Colonic mucosa (tissue), 4 donors: ENCODE measurements around the gene CYP27B1. TPM values are rescaled to one million over a fixed set of nuclear protein-coding genes. Genes with fewer than 3 reads are reported as not detected.

Experiments
- DNase-seq: peaks from one replicate; pipeline ENCODE4 v3.0.0-alpha.2; 2020
- H3K27ac ChIP-seq: fragments of 200-600 bp; one replicate; pipeline ENCODE4 v1.8.0; 2021
- H3K27me3 ChIP-seq: fragments of 200-600 bp; one replicate; pipeline ENCODE4 v1.8.0; 2021
- H3K36me3 ChIP-seq: fragments of 200-600 bp; one replicate; pipeline ENCODE4 v1.8.0; 2021
- H3K4me1 ChIP-seq: fragments of 200-600 bp; one replicate; pipeline ENCODE4 v1.8.0; 2021; ENCODE audit warnings: mild to moderate bottlenecking
- H3K4me3 ChIP-seq: fragments of 200-600 bp; one replicate; pipeline ENCODE4 v1.8.0; 2021
- H3K9ac ChIP-seq, 2 donors: one replicate each; pipeline ENCODE4 v1.7.0; 2013; ENCODE audit warnings: control low read depth in 2 of 2, low read depth in 2 of 2, low read length in 2 of 2
- H3K9me3 ChIP-seq: fragments of 200-600 bp; one replicate; pipeline ENCODE4 v1.8.0; 2021
- intact Hi-C: fragments of 100-400 bp; cut with DNase I; formaldehyde crosslinking; loops from one replicate; pipeline ENCODE4 v1.14.1; 2022
- total RNA-seq, 2 donors: library from RNA; stranded (reverse); fragmentation: NEBNext Ultra II Directional in 1 of 2; extraction: Animal tissue kit (Norgen Biotek cat#: 25700) in 1 of 2; gene quantifications; one replicate each; pipeline ENCODE4 v1.2.1, GENCODE V29; 2021
- TF ChIP-seq, protein P1 (sequence below): fragments of 200-600 bp; IDR thresholded peaks from one replicate; pipeline ENCODE4 v1.8.0; 2022; ENCODE audit warnings: antibody characterized with exemption, mild to moderate bottlenecking
- donor health status: healthy.
- donor health status: DM: no; HTN: no; CAD: no.
- donor health status: DM: no; HTN: no; CAD: no.

Gene CYP27B1
- total RNA-seq, 2 donors from 2014 or later, result 0.80 to 1.6 TPM

DNA sequence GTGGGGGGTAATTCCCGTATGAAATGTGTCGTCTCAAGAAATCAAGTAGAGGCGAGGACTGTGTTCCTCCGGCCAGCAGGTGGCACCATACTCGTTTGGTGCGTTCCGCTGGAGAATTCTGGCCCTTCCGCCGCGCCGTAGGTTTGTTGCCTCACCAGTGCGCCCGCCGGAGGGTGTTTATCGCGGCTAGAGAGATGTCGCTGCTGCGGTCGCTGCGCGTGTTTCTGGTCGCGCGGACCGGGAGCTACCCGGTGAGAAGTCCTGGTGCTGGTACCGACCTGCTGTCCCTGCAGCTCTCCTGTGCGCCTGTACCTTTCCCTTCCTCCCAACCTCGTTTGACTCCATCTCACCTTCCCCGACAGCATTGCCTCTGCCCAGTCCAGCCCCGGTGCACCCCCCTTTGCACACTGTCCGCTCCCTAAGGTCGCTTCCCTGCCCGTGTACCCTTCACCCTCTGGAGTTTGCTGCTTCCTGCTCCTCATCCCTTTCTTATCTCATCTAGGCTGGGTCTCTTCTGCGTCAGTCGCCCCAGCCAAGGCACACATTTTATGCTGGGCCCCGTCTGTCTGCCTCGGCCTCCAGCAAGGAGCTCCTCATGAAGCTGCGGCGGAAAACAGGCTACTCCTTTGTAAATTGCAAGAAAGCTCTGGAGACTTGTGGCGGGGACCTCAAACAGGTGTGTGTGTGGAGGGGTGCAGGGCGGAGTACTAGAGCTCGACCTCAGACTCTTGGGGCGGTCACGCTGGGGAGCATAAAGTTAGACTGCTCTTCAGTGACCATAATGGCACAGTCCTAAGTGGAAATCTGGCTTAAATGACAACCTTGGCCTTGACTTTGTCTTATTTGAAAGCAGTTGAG, 16.0 kb upstream of the CYP27B1 start, which contains the start of gene TSFM:
Gene TSFM (plus strand): TSS at position 180 of the 858 bp plus-strand sequence. CDS start 15 bp downstream, at position 195.
- H3K9ac ChIP-seq, result peak within 1 kb of the TSS; percentile 83 to 98
- H3K4me1 ChIP-seq, result no peaks in the 10 kb centered on the region
- H3K27me3 ChIP-seq, result no peaks in the 10 kb centered on the region
- H3K36me3 ChIP-seq, result no peaks in the 10 kb centered on the region
- intact Hi-C loops, result loop anchor here (5.0 kb wide), 1 partner anchor 49 kb away; no protein-coding TSS in a partner anchor
- DNase-seq, result peak; percentile 99
- no peak within 1 kb of the TSS for H3K27ac ChIP-seq
- TF ChIP-seq, protein P1, sequence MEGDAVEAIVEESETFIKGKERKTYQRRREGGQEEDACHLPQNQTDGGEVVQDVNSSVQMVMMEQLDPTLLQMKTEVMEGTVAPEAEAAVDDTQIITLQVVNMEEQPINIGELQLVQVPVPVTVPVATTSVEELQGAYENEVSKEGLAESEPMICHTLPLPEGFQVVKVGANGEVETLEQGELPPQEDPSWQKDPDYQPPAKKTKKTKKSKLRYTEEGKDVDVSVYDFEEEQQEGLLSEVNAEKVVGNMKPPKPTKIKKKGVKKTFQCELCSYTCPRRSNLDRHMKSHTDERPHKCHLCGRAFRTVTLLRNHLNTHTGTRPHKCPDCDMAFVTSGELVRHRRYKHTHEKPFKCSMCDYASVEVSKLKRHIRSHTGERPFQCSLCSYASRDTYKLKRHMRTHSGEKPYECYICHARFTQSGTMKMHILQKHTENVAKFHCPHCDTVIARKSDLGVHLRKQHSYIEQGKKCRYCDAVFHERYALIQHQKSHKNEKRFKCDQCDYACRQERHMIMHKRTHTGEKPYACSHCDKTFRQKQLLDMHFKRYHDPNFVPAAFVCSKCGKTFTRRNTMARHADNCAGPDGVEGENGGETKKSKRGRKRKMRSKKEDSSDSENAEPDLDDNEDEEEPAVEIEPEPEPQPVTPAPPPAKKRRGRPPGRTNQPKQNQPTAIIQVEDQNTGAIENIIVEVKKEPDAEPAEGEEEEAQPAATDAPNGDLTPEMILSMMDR, result peak; percentile 87
- peak within 1 kb of the TSS; percentile 87 for H3K4me3 ChIP-seq
- no peaks in the 10 kb centered on the region for H3K9me3 ChIP-seq

DNA sequence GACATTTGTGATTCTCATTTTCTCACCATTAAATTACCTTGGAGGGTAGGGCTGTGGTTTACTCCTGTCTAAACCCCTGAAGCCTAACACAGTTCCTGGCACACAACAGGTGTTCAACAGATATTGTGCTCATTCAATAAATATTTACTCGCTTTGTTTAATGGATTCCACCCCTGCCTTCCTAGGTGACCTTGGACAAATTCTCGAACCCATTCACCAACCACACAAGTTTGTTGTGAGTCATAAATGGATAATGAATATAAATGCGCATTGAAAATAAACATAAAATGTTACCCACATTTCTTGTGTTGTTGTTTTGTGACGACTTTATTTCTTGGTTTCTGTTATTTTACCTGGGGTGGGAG, 15.3 kb upstream of the CYP27B1 start:
- Histone ChIP-seq H3K9me3 (no peaks in the 10 kb centered on the region), H3K4me3 (no peak overlapping the region), H3K27ac (no peak overlapping the region), H3K36me3 (no peaks in the 10 kb centered on the region), H3K4me1 (no peaks in the 10 kb centered on the region), H3K9ac (no peak overlapping the region), H3K27me3 (no peaks in the 10 kb centered on the region)
- intact Hi-C loops, result loop anchor here (5.0 kb wide), 1 partner anchor 50 kb away; no protein-coding TSS in a partner anchor
- DNase-seq, result no peak
- TF ChIP-seq, protein P1, result no peak

DNA sequence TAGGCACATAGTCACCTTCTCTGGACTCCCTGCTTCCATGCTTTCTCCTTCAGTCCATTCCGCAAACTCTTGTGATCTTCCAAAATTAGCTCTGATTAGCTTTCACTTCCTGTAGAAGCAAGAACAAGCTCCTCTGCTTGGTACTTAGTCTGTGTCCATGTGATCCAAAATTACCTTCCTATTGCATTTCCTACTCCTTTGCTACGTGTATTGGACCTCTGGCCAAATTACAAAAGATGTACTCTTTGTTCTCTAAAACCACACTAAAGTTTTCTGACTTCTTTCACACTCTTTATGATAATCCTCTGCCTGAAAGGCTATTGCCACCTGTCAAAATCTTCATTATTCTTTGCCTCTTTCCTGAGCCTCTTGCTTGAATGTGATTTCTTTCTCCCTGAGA, 14.9 kb upstream of the CYP27B1 start:
- no peaks in the 10 kb centered on the region for H3K9me3 ChIP-seq
- TF ChIP-seq, protein P1, result no peak
- H3K27ac ChIP-seq, result no peak overlapping the region
- no peaks in the 10 kb centered on the region for H3K36me3 ChIP-seq
- DNase-seq, result no peak
- intact Hi-C loops, result loop anchor here (5.0 kb wide), 1 partner anchor 50 kb away; no protein-coding TSS in a partner anchor
- no peaks in the 10 kb centered on the region for H3K4me1 ChIP-seq
- H3K4me3 ChIP-seq, result no peak overlapping the region
- no peaks in the 10 kb centered on the region for H3K27me3 ChIP-seq
- no peak overlapping the region for H3K9ac ChIP-seq

DNA sequence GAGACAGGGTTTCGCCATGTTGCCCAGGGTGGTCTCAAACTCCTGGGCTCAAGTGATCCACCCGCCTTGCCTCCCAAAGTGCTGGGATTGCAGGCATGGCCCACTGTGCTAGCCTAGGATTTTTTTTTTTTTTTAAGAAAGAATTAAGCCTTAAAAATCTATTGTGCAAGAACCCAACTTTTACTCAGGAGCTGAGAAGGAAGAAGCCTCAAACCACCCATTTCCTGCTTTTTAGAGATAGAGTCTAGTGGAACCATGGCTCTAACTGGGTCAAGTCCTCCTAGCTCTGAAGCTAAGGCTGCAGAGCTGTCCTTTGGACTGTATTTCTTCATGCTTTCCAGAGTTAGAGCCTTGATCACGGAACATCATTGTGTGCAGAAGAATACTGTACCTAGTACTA, 14.4 kb upstream of the CYP27B1 start:
- H3K27me3 ChIP-seq, result no peaks in the 10 kb centered on the region
- H3K36me3 ChIP-seq, result no peaks in the 10 kb centered on the region
- no peak overlapping the region for H3K9ac ChIP-seq
- no peak overlapping the region for H3K4me3 ChIP-seq
- no peak for DNase-seq
- H3K9me3 ChIP-seq, result no peaks in the 10 kb centered on the region
- H3K27ac ChIP-seq, result no peak overlapping the region
- TF ChIP-seq, protein P1, result no peak
- no peaks in the 10 kb centered on the region for H3K4me1 ChIP-seq
- intact Hi-C loops, result loop anchor here (5.0 kb wide), 1 partner anchor 51 kb away; no protein-coding TSS in a partner anchor

DNA sequence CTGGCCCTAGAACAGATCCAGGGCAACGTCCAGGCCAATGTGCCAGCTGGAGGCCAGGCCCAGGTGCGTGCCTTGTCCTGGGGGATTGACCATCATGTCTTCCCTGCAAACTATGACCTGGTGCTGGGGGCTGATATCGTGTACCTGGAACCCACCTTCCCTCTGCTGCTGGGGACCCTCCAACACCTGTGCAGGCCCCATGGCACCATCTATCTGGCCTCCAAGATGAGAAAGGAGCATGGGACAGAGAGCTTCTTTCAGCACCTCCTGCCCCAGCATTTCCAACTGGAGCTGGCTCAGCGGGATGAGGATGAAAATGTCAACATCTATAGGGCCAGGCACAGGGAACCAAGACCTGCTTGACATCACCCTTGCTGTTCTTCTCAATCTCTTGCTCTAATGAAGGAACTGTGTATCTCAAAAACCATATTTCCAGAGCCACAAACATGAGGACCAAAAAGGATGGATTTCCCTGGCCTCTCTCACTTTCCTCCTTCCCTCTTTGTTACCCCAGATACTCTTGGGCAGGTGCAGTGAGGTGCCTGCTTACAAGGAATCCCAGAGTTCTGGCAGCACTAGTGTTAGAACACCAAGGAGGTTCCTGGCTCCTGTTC, 13.5 kb upstream of the CYP27B1 start:
- intact Hi-C loops, result loop anchor here (5.0 kb wide), 1 partner anchor 52 kb away; no protein-coding TSS in a partner anchor
- Histone ChIP-seq H3K9me3 (no peaks in the 10 kb centered on the region), H3K27me3 (no peaks in the 10 kb centered on the region), H3K4me1 (no peaks in the 10 kb centered on the region), H3K4me3 (no peak overlapping the region), H3K27ac (no peak overlapping the region), H3K36me3 (no peaks in the 10 kb centered on the region), H3K9ac (no peak overlapping the region)
- TF ChIP-seq, protein P1, result no peak
- DNase-seq, result no peak
